HUES48 (cell line): ENCODE measurements around the gene IL10RB.

ENCODE experiments used
- H3K27ac ChIP-seq: one replicate; pipeline ENCODE4 v1.7.0; 2013; ENCODE audit warnings: low read depth, low read length, inconsistent platforms
- H3K27me3 ChIP-seq: 2 replicates; pipeline ENCODE4 v1.6.1; 2013; ENCODE audit warnings: mild to moderate bottlenecking, low read length; ENCODE audit not compliant: control insufficient read depth, insufficient read depth
- H3K36me3 ChIP-seq: 2 replicates; pipeline ENCODE4 v1.6.1; 2013; ENCODE audit warnings: low read length; ENCODE audit not compliant: control insufficient read depth, insufficient read depth
- H3K4me1 ChIP-seq: 2 replicates; pipeline ENCODE4 v1.6.1; 2013; ENCODE audit warnings: mild to moderate bottlenecking, low read length; ENCODE audit not compliant: control insufficient read depth, insufficient read depth
- H3K4me3 ChIP-seq: 2 replicates; pipeline ENCODE4 v1.5.1; 2013; ENCODE audit warnings: mild to moderate bottlenecking, low read depth, low read length
- H3K9ac ChIP-seq: 2 replicates; pipeline ENCODE4 v1.6.1; 2013; ENCODE audit warnings: mild to moderate bottlenecking, low read depth, low read length, moderate library complexity
- H3K9me3 ChIP-seq: 2 replicates; pipeline ENCODE4 v1.6.1; 2013; ENCODE audit warnings: low read length; ENCODE audit not compliant: control insufficient read depth, insufficient read depth

The IL10RB gene

GRCh38 chr21:33255404-33255803 is 10.8 kb upstream of the IL10RB start:
- H3K27ac ChIP-seq: no peak overlapping the region
- no peaks in the 10 kb centered on the region for H3K4me1 ChIP-seq
- H3K36me3 ChIP-seq: peaks cover 45% of the 10 kb centered on the region
- H3K9me3 ChIP-seq: no peaks in the 10 kb centered on the region
- no peak overlapping the region for H3K9ac ChIP-seq
- H3K4me3 ChIP-seq: no peak overlapping the region
- H3K27me3 ChIP-seq: no peaks in the 10 kb centered on the region

GRCh38 chr21:33256019-33256418 is 10.1 kb upstream of the IL10RB start:
- Histone ChIP-seq H3K4me3 (no peak overlapping the region), H3K9me3 (no peaks in the 10 kb centered on the region), H3K36me3 (peaks cover 41% of the 10 kb centered on the region), H3K9ac (no peak overlapping the region), H3K27me3 (no peaks in the 10 kb centered on the region), H3K4me1 (no peaks in the 10 kb centered on the region), H3K27ac (no peak overlapping the region)

- Histone ChIP-seq H3K36me3 (peaks cover 32% of the 10 kb centered on the region), H3K27me3 (no peaks in the 10 kb centered on the region), H3K9me3 (no peaks in the 10 kb centered on the region), H3K4me1 (no peaks in the 10 kb centered on the region), H3K27ac (no peak overlapping the region), H3K4me3 (no peak overlapping the region), H3K9ac (no peak overlapping the region)
These were observed 8.9 kb upstream of the IL10RB start for GRCh38 chr21:33257094-33257803.

- Histone ChIP-seq H3K27me3 (no peaks in the 10 kb centered on the region), H3K9me3 (no peaks in the 10 kb centered on the region), H3K4me1 (no peaks in the 10 kb centered on the region), H3K36me3 (peaks cover 19% of the 10 kb centered on the region), H3K27ac (no peak overlapping the region), H3K9ac (no peak overlapping the region), H3K4me3 (no peak overlapping the region)
These were observed 7.7 kb upstream of the IL10RB start for GRCh38 chr21:33258475-33258874.

- Histone ChIP-seq H3K9ac (no peak overlapping the region), H3K4me1 (no peaks in the 10 kb centered on the region), H3K27ac (no peak overlapping the region), H3K27me3 (no peaks in the 10 kb centered on the region), H3K36me3 (peaks cover 13% of the 10 kb centered on the region), H3K4me3 (no peak overlapping the region), H3K9me3 (no peaks in the 10 kb centered on the region)
These were observed 6.7 kb upstream of the IL10RB start for GRCh38 chr21:33259428-33259827.

GRCh38 chr21:33259995-33260394 is 6.2 kb upstream of the IL10RB start:
- Histone ChIP-seq H3K27me3 (peaks cover 2% of the 10 kb centered on the region), H3K9ac (no peak overlapping the region), H3K27ac (no peak overlapping the region), H3K4me1 (no peaks in the 10 kb centered on the region), H3K4me3 (no peak overlapping the region), H3K9me3 (no peaks in the 10 kb centered on the region), H3K36me3 (peaks cover 10% of the 10 kb centered on the region; the same call in 1 of the 2 replicates)

- Histone ChIP-seq H3K36me3 (no peaks in the 10 kb centered on the region), H3K9ac (no peak overlapping the region)
These were observed 4.5 kb upstream of the IL10RB start for GRCh38 chr21:33261635-33262034.

GRCh38 chr21:33262921-33263320 is 3.2 kb upstream of the IL10RB start:
- peaks cover 11% of the 10 kb centered on the region for H3K27me3 ChIP-seq
- no peak overlapping the region for H3K27ac ChIP-seq
- H3K9me3 ChIP-seq: no peaks in the 10 kb centered on the region
- H3K36me3 ChIP-seq: no peaks in the 10 kb centered on the region
- H3K4me3 ChIP-seq: no peak overlapping the region
- no peak overlapping the region for H3K9ac ChIP-seq
- H3K4me1 ChIP-seq: peaks cover 5% of the 10 kb centered on the region; the same call in 1 of the 2 replicates

More at GRCh38 chr21:33261635-33262034, 4.5 kb upstream of the IL10RB start:
- H3K27me3 ChIP-seq: peaks cover 11% of the 10 kb centered on the region
- H3K27ac ChIP-seq: no peak overlapping the region
- no peaks in the 10 kb centered on the region for H3K9me3 ChIP-seq
- no peak overlapping the region for H3K4me3 ChIP-seq
- no peaks in the 10 kb centered on the region for H3K4me1 ChIP-seq

GRCh38 chr21:33264561-33264960 is 1.6 kb upstream of the IL10RB start:
- H3K27me3 ChIP-seq: peaks cover 11% of the 10 kb centered on the region
- H3K9ac ChIP-seq: no peak overlapping the region
- H3K4me3 ChIP-seq: no peak overlapping the region
- peaks cover 5% of the 10 kb centered on the region; the same call in 1 of the 2 replicates for H3K4me1 ChIP-seq
- H3K36me3 ChIP-seq: no peaks in the 10 kb centered on the region
- H3K27ac ChIP-seq: no peak overlapping the region
- H3K9me3 ChIP-seq: no peaks in the 10 kb centered on the region

- Histone ChIP-seq H3K27ac (no peak overlapping the region), H3K27me3 (peaks cover 11% of the 10 kb centered on the region), H3K4me1 (peaks cover 5% of the 10 kb centered on the region; the same call in 1 of the 2 replicates), H3K9me3 (no peaks in the 10 kb centered on the region), H3K9ac (no peak overlapping the region), H3K36me3 (no peaks in the 10 kb centered on the region), H3K4me3 (peak overlapping the region; percentile 68)
These were observed 510 bp upstream of the IL10RB start for GRCh38 chr21:33265664-33266049.

GRCh38 chr21:33266789-33267135 is 595 bp downstream of the IL10RB start:
- Histone ChIP-seq H3K4me3 (peak overlapping the region; percentile 68), H3K4me1 (peaks cover 5% of the 10 kb centered on the region; the same call in 1 of the 2 replicates), H3K27ac (peak overlapping the region; percentile 35), H3K36me3 (no peaks in the 10 kb centered on the region), H3K27me3 (peaks cover 11% of the 10 kb centered on the region), H3K9me3 (no peaks in the 10 kb centered on the region), H3K9ac (0 out of 2 replicates have a peak overlapping the region, but pooled peaks have one; percentile 49)
